Nephron (organoid): ENCODE measurements around the gene AQP3.

ENCODE experiments used
- H3K27ac Mint-ChIP-seq, 3 experiments: 2 replicates each; pipeline ENCODE4 v1.8.0; 2020; ENCODE audit warnings: mixed read lengths in 3 of 3, mild to moderate bottlenecking in 2 of 3, moderate library complexity in 1 of 3
- H3K27me3 Mint-ChIP-seq: 2 replicates; pipeline ENCODE4 v1.8.0; 2021; ENCODE audit warnings: low read depth, mild to moderate bottlenecking, moderate library complexity, mixed read lengths
- H3K36me3 Mint-ChIP-seq: 2 replicates; pipeline ENCODE4 v1.8.0; 2020; ENCODE audit warnings: low read depth, mixed read lengths
- H3K4me1 Mint-ChIP-seq: 2 replicates; pipeline ENCODE4 v1.8.0; 2020; ENCODE audit warnings: mixed read lengths
- H3K4me3 Mint-ChIP-seq, 3 experiments: 2 replicates each; pipeline ENCODE4 v1.8.0; 2020; ENCODE audit warnings: mild to moderate bottlenecking in 3 of 3, mixed read lengths in 3 of 3, moderate library complexity in 2 of 3
- H3K9me3 Mint-ChIP-seq: 2 replicates; pipeline ENCODE4 v1.8.0; 2020; ENCODE audit warnings: mixed read lengths
- CTCF ChIP-seq, 3 experiments: fragments of 200-600 bp; sonication (generic); IDR thresholded peaks; one replicate each; pipeline ENCODE4 v1.5.0; 2021; ENCODE audit warnings: antibody characterized with exemption in 3 of 3; ENCODE audit not compliant: unreplicated experiment in 3 of 3

AQP3 gene

GRCh38 chr9:33453286-33453860 is 6.0 kb upstream of the AQP3 start:
- no peak overlapping the region for H3K27ac Mint-ChIP-seq
- no peak overlapping the region for H3K4me3 Mint-ChIP-seq
- H3K27me3 Mint-ChIP-seq: peaks cover 8% of the 10 kb centered on the region
- no peaks in the 10 kb centered on the region for H3K9me3 Mint-ChIP-seq
- peaks cover 4% of the 10 kb centered on the region for H3K4me1 Mint-ChIP-seq
- TF ChIP-seq CTCF (IDR thresholded peaks at IDR 0.05; ENCODE audit: unreplicated experiment in 3 of 3): no peak
- no peaks in the 10 kb centered on the region for H3K36me3 Mint-ChIP-seq

- Mint-ChIP-seq H3K4me3 (no peak overlapping the region), H3K36me3 (no peaks in the 10 kb centered on the region)
These were observed 5.5 kb upstream of the AQP3 start for GRCh38 chr9:33452828-33453271.

GRCh38 chr9:33450621-33451146 is 3.3 kb upstream of the AQP3 start:
- no peak overlapping the region for H3K4me3 Mint-ChIP-seq
- no peak for TF ChIP-seq CTCF (IDR thresholded peaks at IDR 0.05; ENCODE audit: unreplicated experiment in 3 of 3)
- H3K9me3 Mint-ChIP-seq: no peaks in the 10 kb centered on the region
- H3K27me3 Mint-ChIP-seq: peaks cover 15% of the 10 kb centered on the region
- no peak overlapping the region for H3K27ac Mint-ChIP-seq
- no peaks in the 10 kb centered on the region for H3K36me3 Mint-ChIP-seq
- peaks cover 28% of the 10 kb centered on the region for H3K4me1 Mint-ChIP-seq

More at GRCh38 chr9:33452828-33453271, 5.5 kb upstream of the AQP3 start:
- Mint-ChIP-seq H3K9me3 (no peaks in the 10 kb centered on the region), H3K4me1 (peaks cover 9% of the 10 kb centered on the region), H3K27ac (no peak overlapping the region), H3K27me3 (peaks cover 13% of the 10 kb centered on the region)
- TF ChIP-seq CTCF (IDR thresholded peaks at IDR 0.05; ENCODE audit: unreplicated experiment in 3 of 3): peak; percentile 53 to 78 (median 65)

GRCh38 chr9:33449715-33450114 is 2.3 kb upstream of the AQP3 start:
- Mint-ChIP-seq H3K27ac (no peak overlapping the region), H3K4me3 (no peak overlapping the region), H3K36me3 (no peaks in the 10 kb centered on the region), H3K27me3 (peaks cover 15% of the 10 kb centered on the region), H3K9me3 (no peaks in the 10 kb centered on the region), H3K4me1 (peaks cover 38% of the 10 kb centered on the region)
- TF ChIP-seq CTCF (IDR thresholded peaks at IDR 0.05; ENCODE audit: unreplicated experiment in 3 of 3): no peak

GRCh38 chr9:33447799-33448553 is 583 bp upstream of the AQP3 start:
- no peak for TF ChIP-seq CTCF (IDR thresholded peaks at IDR 0.05; ENCODE audit: unreplicated experiment in 3 of 3)
- H3K4me1 Mint-ChIP-seq: peaks cover 40% of the 10 kb centered on the region

More at GRCh38 chr9:33447799-33448553, 583 bp upstream of the AQP3 start:
- peak overlapping the region; percentile 75 to 78 (median 78) for H3K4me3 Mint-ChIP-seq
- peaks cover 15% of the 10 kb centered on the region for H3K27me3 Mint-ChIP-seq
- peak overlapping the region; percentile 75 to 88 (median 85) for H3K27ac Mint-ChIP-seq
- H3K36me3 Mint-ChIP-seq: no peaks in the 10 kb centered on the region
- H3K9me3 Mint-ChIP-seq: no peaks in the 10 kb centered on the region
